ENCODE data around the gene TBCA. TPM values are rescaled to one million over a fixed set of nuclear protein-coding genes. Genes with fewer than 3 reads are reported as not detected.

Gene TBCA
- polyA plus RNA-seq, 1 of the 3 experiments (the other 2 are of a cell fraction) = 199 TPM

- Histone ChIP-seq H3F3A (replicated peaks; ENCODE audit: insufficient read depth) (no peaks in the 10 kb centered on the region), H3K4me1 (ENCODE audit: control insufficient read depth in 1 of 2, insufficient read depth in 2 of 2, low read depth in 1 of 2, low read length in 1 of 2) (no peaks in the 10 kb centered on the region; a peak in 1 of 4 replicates), H3K4me3 (ENCODE audit: low read depth in 2 of 2, low read length in 1 of 2) (no peak overlapping the region), H3K79me2 (ENCODE audit: insufficient read depth) (no peaks in the 10 kb centered on the region), H3K27me3 (ENCODE audit: insufficient read depth) (peaks cover 86% of the 10 kb centered on the region), H3K9me3 (no peaks in the 10 kb centered on the region), H3K27ac (ENCODE audit: low read depth in 2 of 2, low read length in 1 of 2) (no peak overlapping the region), H3K4me2 (no peak overlapping the region), H2AFZ (ENCODE audit: low read depth) (no peak overlapping the region), H3K9me2 (no peaks in the 10 kb centered on the region), H4K20me1 (ENCODE audit: insufficient read depth) (0 out of 2 replicates have a peak, but pooled peaks cover under 1% of the 10 kb centered on the region), H3K9ac (no peak overlapping the region), H3K36me3 (replicated peaks in 1 of 2; ENCODE audit: control insufficient read depth in 1 of 2, insufficient read depth in 2 of 2, low read length in 1 of 2) (no peaks in the 10 kb centered on the region)
- 42% methylated on average over 10 of the region's 11 CpGs for WGBS (ENCODE audit: low lambda C conversion rate)
- TF ChIP-seq YY1 (IDR thresholded peaks at IDR 0.05; ENCODE audit: low read depth) (no peak), PBX3 (IDR thresholded peaks at IDR 0.05) (no peak), MXI1 (IDR thresholded peaks at IDR 0.05; ENCODE audit: low read depth, low read length) (no peak), MAX (IDR thresholded peaks at IDR 0.05; ENCODE audit: low read depth) (no peak), FOSL2 (IDR thresholded peaks at IDR 0.05; ENCODE audit: borderline replicate concordance, low read depth) (no peak), IRF3 (IDR thresholded peaks at IDR 0.05; ENCODE audit: low read depth, low read length) (no peak), SMC3 (IDR thresholded peaks at IDR 0.05; ENCODE audit: low read depth, low read length) (no peak), TCF12 (IDR thresholded peaks at IDR 0.05) (no peak), GATA2 (CRISPR knock-in tag; IDR thresholded peaks at IDR 0.05) (no peak), GABPA (IDR thresholded peaks at IDR 0.05; ENCODE audit: low read depth) (no peak), RCOR1 (IDR thresholded peaks at IDR 0.05; ENCODE audit: low read length) (no peak), NFIC (IDR thresholded peaks at IDR 0.05; ENCODE audit: borderline replicate concordance) (no peak), TEAD4 (IDR thresholded peaks at IDR 0.05; ENCODE audit: borderline replicate concordance, insufficient read depth) (no peak), REST (IDR thresholded peaks at IDR 0.05; ENCODE audit: low read depth, low read length) (no peak), USF2 (IDR thresholded peaks at IDR 0.05; ENCODE audit: borderline replicate concordance, low read depth, low read length) (no peak), RXRA (IDR thresholded peaks at IDR 0.05; ENCODE audit: borderline replicate concordance, low read depth) (no peak), SIN3A (IDR thresholded peaks at IDR 0.05; ENCODE audit: borderline replicate concordance, low read depth, low read length) (no peak), JUND (IDR thresholded peaks at IDR 0.05) (no peak), ELF1 (IDR thresholded peaks at IDR 0.05) (no peak), RAD21 (IDR thresholded peaks at IDR 0.05; ENCODE audit: low read length) (no peak)
- CTCF ChIA-PET = interaction anchor here (0.6 to 2.3 kb wide), 17 partner anchors 8 to 530 kb away, joined by 3 to 7 read pairs (median 3); partner anchors contain the start of gene OTP
- no peak for DNase-seq
- POLR2A ChIA-PET = no interaction called here
Measured at GRCh38 chr5:77645995-77646639, 130.0 kb downstream of the TBCA start.
